H1 (cell line): ENCODE data around the gene DTNB. TPM values are rescaled to one million over a fixed set of nuclear protein-coding genes. Genes with fewer than 3 reads are reported as not detected.

ENCODE experiments used
- CTCF ChIA-PET: fragments of 300-600 bp; sonication (Branson Sonifier 250); formaldehyde crosslinking; loops from one replicate; lab custom pipeline; 2021; ENCODE audit not compliant: partially characterized antibody; lab: Charles Lee
- POLR2A ChIA-PET: fragments of 300-600 bp; sonication (Branson Sonifier 250); formaldehyde crosslinking; loops from one replicate; lab custom pipeline; 2021; ENCODE audit warnings: inconsistent platforms; ENCODE audit not compliant: partially characterized antibody; lab: Charles Lee
- DNase-seq, 2 experiments: peaks; one replicate each; pipeline versions ENCODE4 v3.0.0 to v3.0.0-alpha.2; 2010 to 2022; ENCODE audit warnings: low spot score in 2 of 2, low read depth in 1 of 2, mixed read lengths in 1 of 2
- FAIRE-seq: peaks from 2 replicates; lab custom pipeline; 2011; peaks lifted over from hg19 to GRCh38; lab: Jason Lieb, UNC
- H2AFZ ChIP-seq: 2 replicates; pipeline ENCODE4 v1.8.1; 2012; ENCODE audit warnings: low read length, inconsistent platforms
- H2AK5ac ChIP-seq: 2 replicates; pipeline ENCODE4 v1.6.1; 2013; ENCODE audit warnings: low read depth, low read length
- H2BK120ac ChIP-seq: replicated peaks from 2 replicates; pipeline ENCODE3; 2013; ENCODE audit warnings: low read depth, low read length, inconsistent platforms
- H2BK12ac ChIP-seq: 2 replicates; pipeline ENCODE4 v1.6.1; 2013; ENCODE audit warnings: low read depth, low read length
- H2BK15ac ChIP-seq: 2 replicates; pipeline ENCODE4 v1.6.1; 2013; ENCODE audit warnings: low read length
- H2BK20ac ChIP-seq: 2 replicates; pipeline ENCODE4 v1.6.1; 2013; ENCODE audit warnings: low read length
- H2BK5ac ChIP-seq: 2 replicates; pipeline ENCODE4 v1.6.1; 2013; ENCODE audit warnings: low read depth, low read length
- H3K14ac ChIP-seq: 2 replicates; pipeline ENCODE4 v1.6.1; 2013; ENCODE audit warnings: inconsistent platforms; ENCODE audit not compliant: insufficient read length
- H3K18ac ChIP-seq: 2 replicates; pipeline ENCODE4 v1.6.1; 2013; ENCODE audit warnings: low read length; ENCODE audit errors: extremely low read depth
- H3K23ac ChIP-seq: 2 replicates; pipeline ENCODE4 v1.6.1; 2013; ENCODE audit warnings: inconsistent platforms; ENCODE audit not compliant: insufficient read length
- H3K23me2 ChIP-seq: 2 replicates; pipeline ENCODE4 v1.6.1; 2013; ENCODE audit warnings: low read depth, low read length
- H3K27ac ChIP-seq: 2 replicates; pipeline ENCODE4 v1.6.1; 2011; ENCODE audit warnings: low read depth, low read length, inconsistent platforms
- H3K27me3 ChIP-seq, 4 experiments: replicated peaks in 1 of 4; 1 replicate in 1 of 4; 2 replicates in 3 of 4; pipeline versions ENCODE4 v1.6.1 to v1.8.1; 2011 to 2013; ENCODE audit warnings: low read length in 3 of 4, mild to moderate bottlenecking in 3 of 4, inconsistent platforms in 2 of 4, mixed read lengths in 2 of 4, moderate library complexity in 1 of 4; ENCODE audit not compliant: control insufficient read depth in 3 of 4, insufficient read depth in 3 of 4; ENCODE audit errors: extremely low read depth in 1 of 4
- H3K36me3 ChIP-seq, 4 experiments: 2 replicates each; pipeline versions ENCODE4 v1.6.1 to v1.8.1; 2011 to 2013; ENCODE audit warnings: mild to moderate bottlenecking in 4 of 4, low read length in 3 of 4, moderate library complexity in 2 of 4, control low read depth in 1 of 4, inconsistent platforms in 1 of 4; ENCODE audit not compliant: insufficient read depth in 4 of 4, control insufficient read depth in 2 of 4
- H3K4ac ChIP-seq: replicated peaks from 2 replicates; pipeline ENCODE3; 2013; ENCODE audit warnings: low read length, low read depth, mixed read lengths, inconsistent platforms; ENCODE audit not compliant: insufficient read length
- H3K4me1 ChIP-seq, 4 experiments: replicated peaks in 1 of 4; 1 replicate in 1 of 4; 2 replicates in 3 of 4; pipeline versions ENCODE4 v1.6.1 to v1.8.1; 2011 to 2013; ENCODE audit warnings: low read length in 3 of 4, inconsistent platforms in 2 of 4, mixed read lengths in 1 of 4; ENCODE audit not compliant: insufficient read depth in 4 of 4, control insufficient read depth in 3 of 4
- H3K4me2 ChIP-seq, 2 experiments: 2 replicates each; pipeline versions ENCODE4 v1.6.1 to v1.8.1; 2011 to 2013; ENCODE audit warnings: low read depth in 2 of 2, low read length in 2 of 2, control low read depth in 1 of 2, inconsistent platforms in 1 of 2, mild to moderate bottlenecking in 1 of 2; ENCODE audit not compliant: insufficient read depth in 1 of 2
- H3K4me3 ChIP-seq, 4 experiments: fragments of 200-600, 300-600 bp in 1 of 4; sonication (generic), shearing (Covaris generic), sonication (Bioruptor Twin) in 1 of 4; 2 replicates each; pipeline versions ENCODE4 v1.5.1 to v1.8.1; 2011 to 2016; ENCODE audit warnings: low read length in 4 of 4, low read depth in 3 of 4, control low read depth in 2 of 4, inconsistent platforms in 2 of 4, mild to moderate bottlenecking in 2 of 4, mixed read lengths in 1 of 4, moderate library complexity in 1 of 4; ENCODE audit not compliant: insufficient read depth in 2 of 4; ENCODE audit errors: extremely low read depth in 1 of 4
- H3K56ac ChIP-seq: replicated peaks from 2 replicates; pipeline ENCODE3; 2013; ENCODE audit warnings: low read depth, mild to moderate bottlenecking, mixed read lengths, low read length, inconsistent platforms; ENCODE audit not compliant: insufficient read length
- H3K79me1 ChIP-seq: 2 replicates; pipeline ENCODE4 v1.6.1; 2013; ENCODE audit warnings: low read depth, low read length, control low read depth
- H3K79me2 ChIP-seq, 2 experiments: 2 replicates each; pipeline versions ENCODE4 v1.6.1 to v1.8.1; 2012 to 2013; ENCODE audit warnings: low read length in 2 of 2, mild to moderate bottlenecking in 2 of 2, inconsistent platforms in 1 of 2; ENCODE audit not compliant: insufficient read depth in 2 of 2, control insufficient read depth in 1 of 2
- H3K9ac ChIP-seq, 4 experiments: replicated peaks in 1 of 4; 1 replicate in 1 of 4; 2 replicates in 3 of 4; pipeline versions ENCODE4 v1.6.1 to v1.8.1; 2011 to 2013; ENCODE audit warnings: low read depth in 3 of 4, low read length in 3 of 4, control low read depth in 2 of 4, mild to moderate bottlenecking in 2 of 4, moderate library complexity in 2 of 4, inconsistent platforms in 1 of 4; ENCODE audit errors: extremely low read depth in 1 of 4
- H3K9me3 ChIP-seq, 2 experiments: 2 replicates each; pipeline versions ENCODE4 v1.6.1 to v1.8.1; 2012 to 2013; ENCODE audit warnings: mild to moderate bottlenecking in 2 of 2, moderate library complexity in 2 of 2, control low read depth in 1 of 2, inconsistent platforms in 1 of 2, low read depth in 1 of 2, low read length in 1 of 2, mixed read lengths in 1 of 2; ENCODE audit not compliant: insufficient read depth in 2 of 2
- H4K20me1 ChIP-seq, 2 experiments: replicated peaks in 1 of 2; 2 replicates each; pipeline versions ENCODE3 to v1.8.1; 2011 to 2013; ENCODE audit warnings: inconsistent platforms in 2 of 2, low read length in 2 of 2, mild to moderate bottlenecking in 1 of 2; ENCODE audit not compliant: insufficient read depth in 2 of 2, control insufficient read depth in 1 of 2
- H4K5ac ChIP-seq: 2 replicates; pipeline ENCODE4 v1.6.1; 2013; ENCODE audit warnings: low read length, low read depth, mixed read lengths, inconsistent platforms; ENCODE audit not compliant: insufficient read length
- H4K8ac ChIP-seq: 2 replicates; pipeline ENCODE4 v1.8.0; 2013; ENCODE audit warnings: mild to moderate bottlenecking, moderate library complexity, low read length, inconsistent platforms; ENCODE audit not compliant: insufficient read depth; ENCODE audit errors: extremely low read depth
- H4K91ac ChIP-seq: replicated peaks from 2 replicates; pipeline ENCODE3; 2013; ENCODE audit warnings: low read length, mixed read lengths, inconsistent platforms; ENCODE audit not compliant: insufficient read length
- BACH1 ChIP-seq: IDR thresholded peaks from 2 replicates; pipeline ENCODE4 v1.6.1; 2012; ENCODE audit warnings: low read length, improper control_type of control experiment
- BCL11A ChIP-seq, 2 experiments: IDR thresholded peaks; one replicate each; pipeline ENCODE4 v1.6.1; 2011; ENCODE audit warnings: low read depth in 2 of 2, low read length in 2 of 2, mild to moderate bottlenecking in 2 of 2
- BRCA1 ChIP-seq: IDR thresholded peaks from 2 replicates; pipeline ENCODE4 v1.6.1; 2012; ENCODE audit warnings: low read depth, low read length, improper control_type of control experiment
- KDM1A ChIP-seq: fragments of 200-600, 300-600 bp; sonication (generic); IDR thresholded peaks from 2 replicates; pipeline ENCODE4 v1.7.1; 2016; ENCODE audit warnings: mild to moderate bottlenecking, low read length, borderline replicate concordance
- MAFK ChIP-seq: IDR thresholded peaks from 2 replicates; pipeline ENCODE4 v1.6.1; 2012; ENCODE audit warnings: low read depth, mild to moderate bottlenecking, improper control_type of control experiment, low read length
- MAX ChIP-seq: IDR thresholded peaks from 2 replicates; pipeline ENCODE4 v1.6.1; 2012; ENCODE audit warnings: inconsistent platforms
- NANOG ChIP-seq: IDR thresholded peaks from 2 replicates; pipeline ENCODE4 v1.6.1; 2011; ENCODE audit warnings: low read length, low read depth, mild to moderate bottlenecking, inconsistent platforms; ENCODE audit not compliant: insufficient read depth, poor library complexity, severe bottlenecking
- RBBP5 ChIP-seq: IDR thresholded peaks from 2 replicates; pipeline ENCODE4 v1.7.1; 2012; ENCODE audit warnings: low read depth, mild to moderate bottlenecking, inconsistent platforms, low read length, moderate library complexity, borderline replicate concordance
- RFX5 ChIP-seq: IDR thresholded peaks from 2 replicates; pipeline ENCODE4 v1.6.1; 2011; ENCODE audit warnings: low read depth, low read length, improper control_type of control experiment, borderline replicate concordance
- SIX5 ChIP-seq: IDR thresholded peaks from 2 replicates; pipeline ENCODE4 v1.6.1; 2011; ENCODE audit warnings: mild to moderate bottlenecking, low read depth, low read length
- SP2 ChIP-seq: IDR thresholded peaks from 2 replicates; pipeline ENCODE4 v1.6.1; 2012; ENCODE audit warnings: mild to moderate bottlenecking, low read length, inconsistent platforms
- SP4 ChIP-seq: IDR thresholded peaks from 2 replicates; pipeline ENCODE4 v1.6.1; 2012; ENCODE audit warnings: low read length, inconsistent platforms
- SRF ChIP-seq: IDR thresholded peaks from 2 replicates; pipeline ENCODE4 v1.6.1; 2011; ENCODE audit warnings: mild to moderate bottlenecking, low read depth, low read length, moderate library complexity
- WGBS, 2 experiments: shearing (Covaris generic) in 1 of 2; methylation state at CpG; one replicate each; pipeline versions ENCODE4 v1.1.6 to v1.1.7; 2013 to 2015; ENCODE audit warnings: low lambda C conversion rate in 2 of 2, mixed read lengths in 2 of 2, inconsistent platforms in 1 of 2, low coverage in 1 of 2, missing lambda C conversion rate in 1 of 2; ENCODE audit not compliant: insufficient replicate concordance in 2 of 2, insufficient coverage in 1 of 2, insufficient read length in 1 of 2; ENCODE audit errors: extremely low coverage in 1 of 2, missing lambda C conversion rate in 1 of 2; 5-methylcytosine and 5-hydroxymethylcytosine counted together
- polyA plus RNA-seq, 7 experiments: library from polyadenylated mRNA; depleted of rRNA in 3 of 7; stranded (reverse) in 5 of 7; unstranded in 2 of 7; fragments of >200 nt in 5 of 7; fragments of 200-250 nt in 2 of 7; gene quantifications; 1 replicate in 5 of 7; 2 replicates in 1 of 7; 4 replicates in 1 of 7; pipeline versions ENCODE4 v1.2.1 to v1.2.3, GENCODE V29; 2011 to 2013; ENCODE audit warnings: missing spikeins in 2 of 7, mixed read lengths in 2 of 7
- total RNA-seq: library from RNA; stranded (reverse); fragmentation: NEBNext Ultra II Directional; extraction: Animal tissue kit (Norgen Biotek cat#: 25700); gene quantifications from 2 replicates; pipeline ENCODE4 v1.2.1, GENCODE V29; 2021

Gene DTNB
- total and polyA plus RNA-seq, 2 of the 8 experiments (the other 6 are each of a cell fraction or from before 2014, with no cell fraction given), result 39.6 to 49.5 TPM

- CTCF ChIA-PET, result interaction anchor here (1.4 to 1.8 kb wide), 3 partner anchors 19 to 266 kb away, joined by 3 to 5 read pairs (median 4); no protein-coding TSS in a partner anchor
- no peak for FAIRE-seq
- TF ChIP-seq KDM1A (no peak), MAX (no peak), BACH1 (no peak), SRF (no peak), RBBP5 (no peak), RFX5 (no peak), BRCA1 (no peak), BCL11A (IDR thresholded peaks at IDR 0.05; ENCODE audit: low read depth in 2 of 2, low read length in 2 of 2) (no peak), MAFK (no peak), SIX5 (no peak), NANOG (no peak), SP2 (no peak), SP4 (no peak)
These were observed 274.8 kb downstream of the DTNB start for GRCh38 chr2:25398534-25398933.

More at GRCh38 chr2:25398534-25398933, 274.8 kb downstream of the DTNB start:
- Histone ChIP-seq H2AK5ac (no peak overlapping the region), H2AFZ (no peak overlapping the region), H3K14ac (no peak overlapping the region), H3K79me2 (no peaks in the 10 kb centered on the region), H3K56ac (no peak overlapping the region), H4K5ac (no peak overlapping the region), H2BK15ac (no peak overlapping the region), H3K27me3 (no peaks in the 10 kb centered on the region), H3K4me2 (no peak overlapping the region), H3K9me3 (no peaks in the 10 kb centered on the region), H3K23me2 (no peaks in the 10 kb centered on the region), H3K4me3 (no peak overlapping the region), H2BK120ac (no peak overlapping the region), H3K23ac (no peak overlapping the region), H2BK5ac (no peak overlapping the region), H2BK12ac (no peak overlapping the region), H3K4ac (no peak overlapping the region), H4K8ac (no peak overlapping the region), H3K9ac (no peak overlapping the region), H3K18ac (no peak overlapping the region), H2BK20ac (no peak overlapping the region), H3K4me1 (peaks cover 0 to 3% (median 0%) of the 10 kb centered on the region in 4 experiments; a peak in 3 of 7 replicates), H3K36me3 (no peaks in the 10 kb centered on the region), H3K79me1 (no peaks in the 10 kb centered on the region), H4K20me1 (peaks cover 0 to 2% of the 10 kb centered on the region in 2 experiments), H4K91ac (no peak overlapping the region), H3K27ac (no peak overlapping the region)
- WGBS, 2 experiments, result 95% methylated on average over 4 of the region's 4 CpGs; no CpG with 5 or more reads in 1 of the 2 experiments
- POLR2A ChIA-PET, result no interaction called here
- no peak for DNase-seq
